H9 (cell line): ENCODE measurements around the gene PPP2R2B. TPM values are rescaled to one million over a fixed set of nuclear protein-coding genes. Genes with fewer than 3 reads are reported as not detected.

ENCODE experiments used
- DNase-seq: peaks from one replicate; pipeline ENCODE4 v3.0.0-alpha.2; 2017
- H2AFZ ChIP-seq: one replicate; pipeline ENCODE4 v1.6.1; 2013; ENCODE audit warnings: mild to moderate bottlenecking, low read length, control low read depth, moderate library complexity
- H2AK5ac ChIP-seq: 2 replicates; pipeline ENCODE4 v1.6.1; 2013; ENCODE audit warnings: low read length, control low read depth, mixed read lengths; ENCODE audit not compliant: insufficient read length
- H2BK120ac ChIP-seq: one replicate; pipeline ENCODE4 v1.6.1; 2013; ENCODE audit warnings: low read depth, mild to moderate bottlenecking, low read length, control low read depth, inconsistent platforms; ENCODE audit not compliant: poor library complexity, severe bottlenecking
- H2BK12ac ChIP-seq: 2 replicates; pipeline ENCODE4 v1.6.1; 2013; ENCODE audit warnings: low read length, control low read depth, mixed read lengths, low read depth; ENCODE audit not compliant: insufficient read length
- H2BK15ac ChIP-seq: 2 replicates; pipeline ENCODE4 v1.6.1; 2013; ENCODE audit warnings: low read depth, low read length, control low read depth
- H2BK20ac ChIP-seq: one replicate; pipeline ENCODE4 v1.6.1; 2013; ENCODE audit warnings: low read depth, mild to moderate bottlenecking, low read length, control low read depth, inconsistent platforms; ENCODE audit not compliant: poor library complexity, severe bottlenecking
- H2BK5ac ChIP-seq: 2 replicates; pipeline ENCODE4 v1.6.1; 2013; ENCODE audit warnings: low read length, control low read depth, mixed read lengths; ENCODE audit not compliant: insufficient read length
- H3K14ac ChIP-seq: 2 replicates; pipeline ENCODE4 v1.6.1; 2013; ENCODE audit warnings: low read length, control low read depth; ENCODE audit not compliant: insufficient read depth
- H3K18ac ChIP-seq: 2 replicates; pipeline ENCODE4 v1.6.1; 2013; ENCODE audit warnings: low read depth, mild to moderate bottlenecking, mixed read lengths, low read length, control low read depth; ENCODE audit not compliant: insufficient read length
- H3K23ac ChIP-seq: 2 replicates; pipeline ENCODE4 v1.6.1; 2013; ENCODE audit warnings: low read length, control low read depth, mixed read lengths, low read depth; ENCODE audit not compliant: insufficient read length
- H3K23me2 ChIP-seq: 2 replicates; pipeline ENCODE4 v1.6.1; 2013; ENCODE audit warnings: low read depth, mild to moderate bottlenecking, mixed read lengths, low read length, control low read depth; ENCODE audit not compliant: insufficient read length, poor library complexity, severe bottlenecking
- H3K27ac ChIP-seq: 2 replicates; pipeline ENCODE4 v1.5.1; 2013; ENCODE audit warnings: low read length, control low read depth, mixed read lengths, low read depth; ENCODE audit not compliant: insufficient read length
- H3K27me3 ChIP-seq: 2 replicates; pipeline ENCODE4 v1.6.1; 2013; ENCODE audit warnings: low read length, control low read depth, inconsistent platforms; ENCODE audit not compliant: insufficient read depth
- H3K4ac ChIP-seq: 2 replicates; pipeline ENCODE4 v1.6.1; 2013; ENCODE audit warnings: low read depth, mild to moderate bottlenecking, control low read depth, inconsistent platforms, low read length, moderate library complexity
- H3K4me1 ChIP-seq: 2 replicates; pipeline ENCODE4 v1.6.1; 2013; ENCODE audit warnings: low read length, control low read depth, inconsistent platforms; ENCODE audit not compliant: insufficient read depth
- H3K4me2 ChIP-seq: 2 replicates; pipeline ENCODE4 v1.6.1; 2013; ENCODE audit warnings: low read length, control low read depth, mixed read lengths; ENCODE audit not compliant: insufficient read length, insufficient read depth
- H3K56ac ChIP-seq: 2 replicates; pipeline ENCODE4 v1.6.1; 2013; ENCODE audit warnings: low read depth, mild to moderate bottlenecking, mixed read lengths, low read length, control low read depth; ENCODE audit not compliant: insufficient read length
- H3K79me1 ChIP-seq: 2 replicates; pipeline ENCODE4 v1.6.1; 2013; ENCODE audit warnings: low read depth, mild to moderate bottlenecking, moderate library complexity, low read length, control low read depth, inconsistent platforms; ENCODE audit not compliant: insufficient read depth, poor library complexity, severe bottlenecking
- H3K79me2 ChIP-seq: 2 replicates; pipeline ENCODE4 v1.6.1; 2013; ENCODE audit warnings: low read length, control low read depth, inconsistent platforms; ENCODE audit not compliant: insufficient read depth
- H3K9ac ChIP-seq: 2 replicates; pipeline ENCODE4 v1.6.1; 2013; ENCODE audit warnings: low read length, control low read depth, mixed read lengths; ENCODE audit not compliant: insufficient read length; ENCODE audit errors: extremely low read depth
- H3K9me3 ChIP-seq: one replicate; pipeline ENCODE4 v1.6.1; 2013; ENCODE audit warnings: low read depth, low read length, inconsistent platforms; ENCODE audit not compliant: control insufficient read depth
- H3T11ph ChIP-seq: one replicate; pipeline ENCODE4 v1.6.1; 2013; ENCODE audit warnings: mild to moderate bottlenecking, low read length, control low read depth, inconsistent platforms
- H4K20me1 ChIP-seq: one replicate; pipeline ENCODE4 v1.6.1; 2013; ENCODE audit not compliant: control insufficient read depth, insufficient read length, insufficient read depth
- H4K5ac ChIP-seq: 2 replicates; pipeline ENCODE4 v1.6.1; 2013; ENCODE audit warnings: low read depth, mild to moderate bottlenecking, mixed read lengths, low read length, control low read depth; ENCODE audit not compliant: insufficient read length
- H4K8ac ChIP-seq: replicated peaks from 2 replicates; pipeline ENCODE4 v1.6.1; 2013; ENCODE audit warnings: low read length, control low read depth, mixed read lengths, low read depth; ENCODE audit not compliant: insufficient read length
- H4K91ac ChIP-seq: 2 replicates; pipeline ENCODE4 v1.6.1; 2013; ENCODE audit warnings: low read depth, mild to moderate bottlenecking, moderate library complexity, mixed read lengths, low read length, control low read depth; ENCODE audit not compliant: insufficient read length
- H3K27ac Mint-ChIP-seq, 3 experiments: 2 replicates in 2 of 3; 3 replicates in 1 of 3; pipeline ENCODE4 v1.8.0; 2020 to 2021; ENCODE audit warnings: mixed read lengths in 3 of 3, mild to moderate bottlenecking in 1 of 3, moderate library complexity in 1 of 3
- H3K27me3 Mint-ChIP-seq: 2 replicates; pipeline ENCODE4 v1.8.0; 2021; ENCODE audit warnings: low read depth, mild to moderate bottlenecking, moderate library complexity, mixed read lengths
- H3K36me3 Mint-ChIP-seq, 3 experiments: 2 replicates in 2 of 3; 3 replicates in 1 of 3; pipeline ENCODE4 v1.8.0; 2020 to 2021; ENCODE audit warnings: low read depth in 3 of 3, mixed read lengths in 3 of 3; ENCODE audit not compliant: insufficient read depth in 1 of 3
- H3K4me1 Mint-ChIP-seq, 2 experiments: 2 replicates each; pipeline ENCODE4 v1.8.0; 2020; ENCODE audit warnings: mixed read lengths in 2 of 2
- H3K4me3 Mint-ChIP-seq, 2 experiments: 2 replicates in 1 of 2; 3 replicates in 1 of 2; pipeline ENCODE4 v1.8.0; 2020 to 2021; ENCODE audit warnings: mild to moderate bottlenecking in 2 of 2, mixed read lengths in 2 of 2, moderate library complexity in 1 of 2
- H3K9me3 Mint-ChIP-seq, 2 experiments: 2 replicates in 1 of 2; 3 replicates in 1 of 2; pipeline ENCODE4 v1.8.0; 2020; ENCODE audit warnings: mild to moderate bottlenecking in 2 of 2, mixed read lengths in 2 of 2, moderate library complexity in 1 of 2
- CTCF ChIP-seq: fragments of 200-600 bp; sonication (generic); conservative IDR thresholded peaks from 3 replicates; pipeline ENCODE4 v1.8.0; 2021; ENCODE audit warnings: antibody characterized with exemption, mild to moderate bottlenecking
- WGBS: extraction: QIAGEN DNeasy Blood & Tissue Kit; methylation state at CpG from one replicate; pipeline ENCODE4 v1.1.7; 2013; ENCODE audit warnings: missing lambda C conversion rate, low lambda C conversion rate, mixed read lengths; ENCODE audit not compliant: insufficient read length; ENCODE audit errors: extremely low coverage; 5-methylcytosine and 5-hydroxymethylcytosine counted together
- total RNA-seq: library from RNA; stranded (reverse); gene quantifications from 2 replicates; pipeline ENCODE4 v1.2.1, GENCODE V29; 2021

PPP2R2B gene
- total RNA-seq, 1 experiment from 2014 or later: 14.3 TPM

GRCh38 chr5:146644831-146645230, 233.7 kb downstream of the PPP2R2B start:
- no CpG with 5 or more reads among the region's 3 CpGs for WGBS

More at GRCh38 chr5:146644831-146645230, 233.7 kb downstream of the PPP2R2B start:
- Histone ChIP-seq H2BK20ac (no peak overlapping the region), H3K9ac (no peak overlapping the region), H3K4me1 (peaks cover 3% of the 10 kb centered on the region; the same call in 1 of the 2 replicates), H3K79me2 (no peaks in the 10 kb centered on the region), H3K56ac (no peak overlapping the region), H3K4me2 (no peak overlapping the region), H3K18ac (no peak overlapping the region), H4K8ac (no peak overlapping the region), H3K23ac (no peak overlapping the region), H4K5ac (no peak overlapping the region), H2BK15ac (no peak overlapping the region), H3K27ac (no peak overlapping the region), H4K20me1 (no peaks in the 10 kb centered on the region), H3K9me3 (no peaks in the 10 kb centered on the region), H4K91ac (no peak overlapping the region), H2BK120ac (no peak overlapping the region), H3K4ac (no peak overlapping the region), H3K23me2 (no peaks in the 10 kb centered on the region), H3K79me1 (no peaks in the 10 kb centered on the region), H2AFZ (no peak overlapping the region), H2AK5ac (no peak overlapping the region), H2BK5ac (no peak overlapping the region), H3T11ph (no peak overlapping the region), H3K27me3 (no peaks in the 10 kb centered on the region), H3K14ac (no peak overlapping the region), H2BK12ac (no peak overlapping the region)
- TF ChIP-seq CTCF: no peak
- Mint-ChIP-seq H3K4me1 (peaks cover 16 to 21% of the 10 kb centered on the region in 2 experiments), H3K9me3 (no peaks in the 10 kb centered on the region), H3K27ac (no peak overlapping the region), H3K36me3 (peaks cover 2 to 7% (median 6%) of the 10 kb centered on the region in 3 experiments; a peak in 4 of 7 replicates), H3K27me3 (no peaks in the 10 kb centered on the region), H3K4me3 (no peak overlapping the region)
- no peak for DNase-seq
